Gastrocnemius medialis (tissue), 4 donors: ENCODE results near the gene FRK. TPM values are rescaled to one million over a fixed set of nuclear protein-coding genes. Genes with fewer than 3 reads are reported as not detected.

Experiments
- ATAC-seq, 2 donors: fragments of 150-250 bp; one replicate each; pipeline ENCODE4 v1.9.1; 2016
- DNase-seq, 2 donors: peaks; one replicate each; pipeline ENCODE4 v3.0.0-alpha.2; 2019
- H3K27ac ChIP-seq, 4 donors: fragments of 200-600 bp; sonication (generic); 1 replicate in 1 of 4; 2 replicates in 3 of 4; pipeline ENCODE4 v1.5.1; 2016 to 2018; ENCODE audit warnings: mild to moderate bottlenecking in 2 of 4, moderate library complexity in 1 of 4
- H3K27me3 ChIP-seq, 3 donors: fragments of 200-600 bp; sonication (generic) in 2 of 3; 1 replicate in 1 of 3; 2 replicates in 2 of 3; pipeline versions ENCODE4 v1.5.1 to v1.6.0; 2016 to 2019; ENCODE audit warnings: mild to moderate bottlenecking in 1 of 3, moderate library complexity in 1 of 3
- H3K36me3 ChIP-seq, 2 donors: fragments of 200-600 bp; sonication (generic) in 1 of 2; one replicate each; pipeline ENCODE4 v1.5.1; 2017 to 2018
- H3K4me1 ChIP-seq, 2 donors: fragments of 200-600 bp; sonication (generic) in 1 of 2; one replicate each; pipeline ENCODE4 v1.5.1; 2016 to 2017; ENCODE audit warnings: mild to moderate bottlenecking in 2 of 2
- H3K4me3 ChIP-seq, 4 donors: fragments of 200-600 bp; sonication (generic) in 3 of 4; 1 replicate in 1 of 4; 2 replicates in 3 of 4; pipeline ENCODE4 v1.5.1; 2016 to 2019; ENCODE audit warnings: mild to moderate bottlenecking in 2 of 4
- H3K9me3 ChIP-seq, 3 donors: fragments of 200-600 bp; sonication (generic) in 2 of 3; 1 replicate in 1 of 3; 2 replicates in 2 of 3; pipeline ENCODE4 v1.5.1; 2016 to 2019
- POLR2A ChIP-seq, 2 donors: fragments of 450-650 bp; IDR thresholded peaks; one replicate each; pipeline ENCODE4 v1.6.1; 2017; ENCODE audit warnings: antibody characterized with exemption in 2 of 2, mild to moderate bottlenecking in 2 of 2, moderate library complexity in 2 of 2
- in situ Hi-C, 4 donors: fragments of 200-750 bp; cut with MboI; loops; one replicate each; pipeline versions ENCODE4 v1.15.0 to v1.8.0; 2017; ENCODE audit warnings: low sequenced_read_pairs in 4 of 4
- intact Hi-C: fragments of 100-400 bp; cut with DNase I; formaldehyde crosslinking; loops from one replicate; pipeline ENCODE4 v1.15.1; 2023; ENCODE audit warnings: low total_unique reads
- total RNA-seq, 4 donors: library from RNA; depleted of rRNA; stranded (reverse); fragments of >200 nt; gene quantifications; one replicate each; pipeline versions ENCODE4 v1.1.0 to v1.2.3, GENCODE V29; 2016
- TF ChIP-seq, protein P1 (sequence below), 5 experiments: fragments of 450-650 bp in 3 of 5; fragments of 200-600 bp in 2 of 5; sonication (generic) in 2 of 5; IDR thresholded peaks in 4 of 5; conservative IDR thresholded peaks in 1 of 5; 1 replicate in 4 of 5; 2 replicates in 1 of 5; pipeline ENCODE4 v1.5.1; 2016 to 2019; ENCODE audit warnings: antibody characterized with exemption in 5 of 5, mild to moderate bottlenecking in 3 of 5, moderate library complexity in 3 of 5

The FRK gene
- total RNA-seq, 4 donors from 2014 or later = 1.3 to 4.8 (median 1.7) TPM

DNA sequence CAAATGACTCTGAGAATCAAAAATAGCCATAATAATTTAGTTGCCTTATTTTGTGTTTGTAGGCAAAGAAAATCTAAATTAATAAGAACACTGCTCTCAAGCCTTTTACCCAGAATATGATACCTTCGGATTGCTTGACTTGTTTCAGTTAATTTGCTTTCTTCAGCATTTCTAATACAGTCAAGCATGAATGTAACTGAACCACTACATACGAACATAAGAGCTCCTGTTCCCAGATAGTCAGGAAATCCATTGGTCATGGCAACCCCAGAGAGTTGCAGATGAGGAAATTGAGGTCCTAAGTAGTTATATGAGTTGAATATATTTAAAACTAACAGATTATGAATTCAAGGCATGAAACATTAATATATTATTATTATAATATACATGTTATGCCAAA is 2.9 kb downstream of the FRK start:
- H3K4me1 ChIP-seq = peaks cover 18 to 40% of the 10 kb centered on the region in 2 donors
- no peak for DNase-seq
- H3K4me3 ChIP-seq = peak overlapping the region in 3 of 4 donors; percentile 2 to 30 (median 21)
- H3K27ac ChIP-seq = peak overlapping the region; percentile 14 to 72 (median 44)
- in situ Hi-C loops = no loop called here
- ATAC-seq = no peak
- H3K36me3 ChIP-seq = no peaks in the 10 kb centered on the region
- TF ChIP-seq POLR2A (IDR thresholded peaks at IDR 0.05) = no peak
- TF ChIP-seq, protein P1, sequence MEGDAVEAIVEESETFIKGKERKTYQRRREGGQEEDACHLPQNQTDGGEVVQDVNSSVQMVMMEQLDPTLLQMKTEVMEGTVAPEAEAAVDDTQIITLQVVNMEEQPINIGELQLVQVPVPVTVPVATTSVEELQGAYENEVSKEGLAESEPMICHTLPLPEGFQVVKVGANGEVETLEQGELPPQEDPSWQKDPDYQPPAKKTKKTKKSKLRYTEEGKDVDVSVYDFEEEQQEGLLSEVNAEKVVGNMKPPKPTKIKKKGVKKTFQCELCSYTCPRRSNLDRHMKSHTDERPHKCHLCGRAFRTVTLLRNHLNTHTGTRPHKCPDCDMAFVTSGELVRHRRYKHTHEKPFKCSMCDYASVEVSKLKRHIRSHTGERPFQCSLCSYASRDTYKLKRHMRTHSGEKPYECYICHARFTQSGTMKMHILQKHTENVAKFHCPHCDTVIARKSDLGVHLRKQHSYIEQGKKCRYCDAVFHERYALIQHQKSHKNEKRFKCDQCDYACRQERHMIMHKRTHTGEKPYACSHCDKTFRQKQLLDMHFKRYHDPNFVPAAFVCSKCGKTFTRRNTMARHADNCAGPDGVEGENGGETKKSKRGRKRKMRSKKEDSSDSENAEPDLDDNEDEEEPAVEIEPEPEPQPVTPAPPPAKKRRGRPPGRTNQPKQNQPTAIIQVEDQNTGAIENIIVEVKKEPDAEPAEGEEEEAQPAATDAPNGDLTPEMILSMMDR (IDR thresholded peaks at IDR 0.05 in 4 of 5, conservative IDR thresholded peaks at IDR 0.05 in 1 of 5) = no peak
- no peaks in the 10 kb centered on the region for H3K27me3 ChIP-seq
- intact Hi-C loops = loop anchor here (5.0 kb wide), 1 partner anchor 45 kb away; the partner anchor contains the start of gene NT5DC1
- no peaks in the 10 kb centered on the region for H3K9me3 ChIP-seq

DNA sequence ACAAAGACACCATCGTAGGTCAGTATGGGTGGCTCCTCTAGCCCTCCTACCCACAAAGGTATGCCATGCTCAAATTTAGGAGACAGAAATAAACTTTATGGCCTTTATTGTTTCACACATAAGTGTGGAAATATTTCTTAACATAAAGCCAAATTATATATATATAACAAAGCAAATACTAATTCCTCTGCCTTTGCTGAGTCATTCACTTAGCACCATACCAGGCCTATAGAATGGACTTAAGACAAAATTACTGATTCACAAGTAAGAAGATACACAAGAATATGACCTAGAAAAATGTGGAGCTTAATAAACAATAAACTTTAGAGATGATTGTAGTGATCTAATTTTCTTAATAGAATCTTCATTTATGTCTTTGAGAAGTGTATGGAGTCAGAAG is 5.2 kb downstream of the FRK start:
- Histone ChIP-seq H3K27ac (peak overlapping the region; percentile 32 to 72 (median 59)), H3K9me3 (no peaks in the 10 kb centered on the region), H3K4me3 (peak overlapping the region; percentile 14 to 33 (median 24)), H3K36me3 (no peaks in the 10 kb centered on the region), H3K4me1 (peaks cover 6 to 30% of the 10 kb centered on the region in 2 donors), H3K27me3 (no peaks in the 10 kb centered on the region)
- no peak for DNase-seq
- in situ Hi-C loops = no loop called here
- no peak for ATAC-seq
- TF ChIP-seq, protein P1 (IDR thresholded peaks at IDR 0.05 in 4 of 5, conservative IDR thresholded peaks at IDR 0.05 in 1 of 5) = no peak
- TF ChIP-seq POLR2A (IDR thresholded peaks at IDR 0.05) = no peak
- intact Hi-C loops = loop anchor here (5.0 kb wide), 1 partner anchor 47 kb away; the partner anchor contains the start of gene NT5DC1

DNA sequence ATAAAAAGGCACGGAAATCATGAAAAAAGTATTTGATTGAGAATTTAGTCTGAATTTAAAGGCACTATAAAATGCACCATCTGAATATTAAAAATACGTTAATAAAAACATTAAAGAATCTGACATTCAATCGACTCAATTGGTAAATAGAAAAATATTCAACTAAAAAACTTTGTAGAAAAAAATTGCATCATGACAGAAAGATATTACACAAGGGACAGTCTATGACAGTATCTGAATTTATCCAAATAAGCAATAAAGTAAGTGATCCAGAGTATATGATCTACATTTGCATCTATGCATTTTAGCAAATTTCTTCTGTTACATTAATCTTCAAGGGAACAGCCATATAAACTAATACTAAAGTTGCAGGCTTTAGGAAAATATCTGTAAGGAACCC is 9.4 kb downstream of the FRK start:
- Histone ChIP-seq H3K27ac (no peak overlapping the region), H3K36me3 (no peaks in the 10 kb centered on the region), H3K4me3 (no peak overlapping the region), H3K9me3 (no peaks in the 10 kb centered on the region), H3K4me1 (peaks cover 6 to 18% of the 10 kb centered on the region in 2 donors), H3K27me3 (no peaks in the 10 kb centered on the region)
- TF ChIP-seq POLR2A (IDR thresholded peaks at IDR 0.05) = no peak
- TF ChIP-seq, protein P1 (IDR thresholded peaks at IDR 0.05 in 4 of 5, conservative IDR thresholded peaks at IDR 0.05 in 1 of 5) = no peak
- no peak for ATAC-seq
- intact Hi-C loops = no loop called here
- no peak for DNase-seq
- in situ Hi-C loops = no loop called here

DNA sequence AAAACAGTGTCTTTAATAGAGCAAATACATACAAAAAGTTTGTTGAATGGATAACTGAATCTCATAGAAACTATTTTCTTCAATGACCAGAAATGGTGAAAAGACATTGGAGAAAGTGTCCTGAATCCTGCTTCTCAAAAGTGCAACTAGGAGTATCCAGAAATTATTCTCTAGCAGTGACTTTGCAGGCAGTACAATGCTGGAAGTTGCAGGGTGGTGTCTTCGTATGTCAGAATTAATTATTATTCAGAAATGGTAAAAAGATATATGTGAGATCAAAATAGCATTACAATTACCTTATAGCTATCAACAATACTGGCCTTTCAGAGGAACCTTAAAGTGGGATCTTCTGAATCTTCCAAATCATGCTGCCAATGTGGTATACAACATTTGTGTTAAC is 10.0 kb downstream of the FRK start:
- H3K9me3 ChIP-seq = no peaks in the 10 kb centered on the region
- DNase-seq = no peak
- H3K4me3 ChIP-seq = no peak overlapping the region
- peaks cover 6 to 18% of the 10 kb centered on the region in 2 donors for H3K4me1 ChIP-seq
- no peaks in the 10 kb centered on the region for H3K27me3 ChIP-seq
- in situ Hi-C loops = no loop called here
- intact Hi-C loops = no loop called here
- TF ChIP-seq POLR2A (IDR thresholded peaks at IDR 0.05) = no peak
- TF ChIP-seq, protein P1 (IDR thresholded peaks at IDR 0.05 in 4 of 5, conservative IDR thresholded peaks at IDR 0.05 in 1 of 5) = no peak
- H3K36me3 ChIP-seq = no peaks in the 10 kb centered on the region
- H3K27ac ChIP-seq = no peak overlapping the region
- no peak for ATAC-seq

DNA sequence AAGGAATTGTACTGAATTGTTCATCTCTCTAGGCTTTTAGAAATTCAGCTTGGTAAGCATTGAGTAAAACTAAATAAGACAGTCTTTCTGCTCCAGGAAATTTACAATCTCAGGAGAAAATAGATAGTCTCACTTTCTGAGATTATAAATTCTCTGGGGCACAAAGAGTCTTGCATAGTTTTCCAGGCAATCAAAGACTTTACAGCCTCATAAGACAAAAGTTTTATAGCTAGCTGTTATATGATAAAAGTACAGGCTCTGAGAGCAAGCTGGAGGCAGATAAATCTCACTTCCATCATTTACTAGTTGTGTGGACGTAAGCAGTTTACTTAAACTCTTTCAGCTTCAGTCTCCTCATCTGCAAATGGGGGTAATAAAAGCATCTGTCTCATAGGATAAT is 11.4 kb downstream of the FRK start:
- Histone ChIP-seq H3K4me3 (no peak overlapping the region), H3K27ac (no peak overlapping the region), H3K36me3 (no peaks in the 10 kb centered on the region), H3K27me3 (no peaks in the 10 kb centered on the region), H3K4me1 (peaks cover 0 to 10% of the 10 kb centered on the region in 2 donors), H3K9me3 (no peaks in the 10 kb centered on the region)
- intact Hi-C loops = no loop called here
- in situ Hi-C loops = no loop called here
- DNase-seq = no peak
- TF ChIP-seq, protein P1 (IDR thresholded peaks at IDR 0.05 in 4 of 5, conservative IDR thresholded peaks at IDR 0.05 in 1 of 5) = no peak
- no peak for TF ChIP-seq POLR2A (IDR thresholded peaks at IDR 0.05)
- ATAC-seq = no peak
